Glutamatergic neuron (in vitro differentiated cells): ENCODE data around the gene ACTR3. TPM values are rescaled to one million over a fixed set of nuclear protein-coding genes. Genes with fewer than 3 reads are reported as not detected.
A peak's percentile ranks its signal among the peaks of the same experiment; 100 is the strongest.
"Not testable (repeated sequence)": the region's sequence is repeated elsewhere in the genome, so short reads cannot be mapped to it uniquely, and the experiment has no call there.

Source experiments
- DNase-seq: peaks from one replicate; pipeline ENCODE4 v3.0.0; 2022
- H3K27ac Mint-ChIP-seq: one replicate; pipeline ENCODE4 v1.8.0; 2020; ENCODE audit warnings: mild to moderate bottlenecking, mixed read lengths, inconsistent platforms; ENCODE audit not compliant: unreplicated experiment
- H3K27me3 Mint-ChIP-seq: one replicate; pipeline ENCODE4 v1.8.0; 2020; ENCODE audit warnings: mild to moderate bottlenecking, moderate library complexity, mixed read lengths, inconsistent platforms; ENCODE audit not compliant: unreplicated experiment
- H3K36me3 Mint-ChIP-seq: one replicate; pipeline ENCODE4 v1.8.0; 2020; ENCODE audit warnings: mild to moderate bottlenecking, mixed read lengths, inconsistent platforms; ENCODE audit not compliant: unreplicated experiment
- H3K4me1 Mint-ChIP-seq: one replicate; pipeline ENCODE4 v1.8.0; 2020; ENCODE audit warnings: mild to moderate bottlenecking, low read depth, mixed read lengths, inconsistent platforms; ENCODE audit not compliant: unreplicated experiment
- H3K4me3 Mint-ChIP-seq: one replicate; pipeline ENCODE4 v1.8.0; 2020; ENCODE audit warnings: mild to moderate bottlenecking, mixed read lengths, inconsistent platforms; ENCODE audit not compliant: unreplicated experiment
- H3K9me3 Mint-ChIP-seq: one replicate; pipeline ENCODE4 v1.8.0; 2020; ENCODE audit warnings: mild to moderate bottlenecking, moderate library complexity, mixed read lengths, inconsistent platforms; ENCODE audit not compliant: unreplicated experiment
- long read RNA-seq: library from polyadenylated mRNA; unstranded; transcript quantifications from one replicate; pipeline ENCODE4 v2.0.0, GENCODE V29; 2020; ENCODE audit not compliant: unreplicated experiment
- total RNA-seq: library from RNA; stranded (reverse); fragmentation: NEBNext Ultra II Directional; extraction: Animal tissue kit (Norgen Biotek cat#: 25700); gene quantifications from one replicate; pipeline ENCODE4 v1.2.1, GENCODE V29; 2021; ENCODE audit not compliant: unreplicated experiment
- TF ChIP-seq, protein P1 (sequence below): fragments of 200-600 bp; sonication (generic); IDR thresholded peaks from one replicate; pipeline ENCODE4 v1.5.0; 2021; ENCODE audit not compliant: partially characterized antibody, unreplicated experiment

The ACTR3 gene
- total RNA-seq = 154 TPM
- long read RNA-seq, full-length matches to known transcripts = 58 of 60 reads
- long read RNA-seq, partial matches to known transcripts = 1 of 60 reads
- long read RNA-seq, other reads (novel, unspliced or antisense) = 1 of 60 reads

DNA sequence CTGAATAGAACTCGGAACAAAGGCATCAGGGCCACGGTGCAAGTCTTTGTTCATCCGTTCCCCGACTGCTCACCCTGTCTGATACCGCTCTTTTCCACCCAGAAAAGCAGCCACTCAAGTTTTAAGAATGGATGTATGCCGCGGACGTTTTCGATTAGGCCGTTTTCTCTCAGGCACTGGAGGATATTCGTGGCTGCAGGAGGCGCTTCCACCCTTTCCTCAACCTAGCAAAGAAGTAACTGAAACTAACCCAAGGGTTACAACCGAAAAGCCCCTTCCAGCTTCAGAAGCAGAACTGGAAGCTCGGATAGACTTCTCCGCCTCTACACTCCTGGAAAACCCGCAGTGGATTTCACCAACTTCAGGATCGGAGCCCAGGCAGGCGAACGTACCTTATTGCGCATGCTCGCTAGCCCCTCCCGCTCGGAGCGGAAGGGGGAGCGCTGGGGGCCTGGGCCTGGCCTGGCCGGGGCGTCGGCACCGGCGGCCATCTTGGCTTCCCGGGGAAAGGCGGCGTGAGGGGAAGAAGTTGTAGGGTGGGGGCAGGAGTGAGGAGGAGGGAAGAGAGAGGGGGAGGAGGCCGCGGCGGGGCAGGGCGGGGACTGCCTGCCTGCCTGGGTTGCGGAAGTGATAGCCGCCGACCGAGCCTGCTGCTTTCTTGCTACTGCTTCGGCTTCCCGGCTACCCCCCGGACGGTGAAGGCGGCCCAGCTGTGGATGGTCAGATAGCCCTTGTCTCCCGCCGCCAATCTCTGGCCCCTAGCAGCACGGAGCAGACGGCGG is at the start of gene ACTR3:
TSS of gene ACTR3 (plus strand) at position 619 of the 782 bp plus-strand sequence. CDS start 191 bp downstream, outside the sequence.
- H3K9me3 Mint-ChIP-seq = peaks cover 9% of the 10 kb centered on the region
- H3K4me1 Mint-ChIP-seq = peaks cover 12% of the 10 kb centered on the region
- no peaks in the 10 kb centered on the region for H3K36me3 Mint-ChIP-seq
- H3K27me3 Mint-ChIP-seq = no peaks in the 10 kb centered on the region
- peak; percentile 98 for DNase-seq
- TF ChIP-seq, protein P1, sequence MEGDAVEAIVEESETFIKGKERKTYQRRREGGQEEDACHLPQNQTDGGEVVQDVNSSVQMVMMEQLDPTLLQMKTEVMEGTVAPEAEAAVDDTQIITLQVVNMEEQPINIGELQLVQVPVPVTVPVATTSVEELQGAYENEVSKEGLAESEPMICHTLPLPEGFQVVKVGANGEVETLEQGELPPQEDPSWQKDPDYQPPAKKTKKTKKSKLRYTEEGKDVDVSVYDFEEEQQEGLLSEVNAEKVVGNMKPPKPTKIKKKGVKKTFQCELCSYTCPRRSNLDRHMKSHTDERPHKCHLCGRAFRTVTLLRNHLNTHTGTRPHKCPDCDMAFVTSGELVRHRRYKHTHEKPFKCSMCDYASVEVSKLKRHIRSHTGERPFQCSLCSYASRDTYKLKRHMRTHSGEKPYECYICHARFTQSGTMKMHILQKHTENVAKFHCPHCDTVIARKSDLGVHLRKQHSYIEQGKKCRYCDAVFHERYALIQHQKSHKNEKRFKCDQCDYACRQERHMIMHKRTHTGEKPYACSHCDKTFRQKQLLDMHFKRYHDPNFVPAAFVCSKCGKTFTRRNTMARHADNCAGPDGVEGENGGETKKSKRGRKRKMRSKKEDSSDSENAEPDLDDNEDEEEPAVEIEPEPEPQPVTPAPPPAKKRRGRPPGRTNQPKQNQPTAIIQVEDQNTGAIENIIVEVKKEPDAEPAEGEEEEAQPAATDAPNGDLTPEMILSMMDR = no peak
- peak within 1 kb of the TSS; percentile 97 for H3K4me3 Mint-ChIP-seq
- H3K27ac Mint-ChIP-seq = peak within 1 kb of the TSS; percentile 100

DNA sequence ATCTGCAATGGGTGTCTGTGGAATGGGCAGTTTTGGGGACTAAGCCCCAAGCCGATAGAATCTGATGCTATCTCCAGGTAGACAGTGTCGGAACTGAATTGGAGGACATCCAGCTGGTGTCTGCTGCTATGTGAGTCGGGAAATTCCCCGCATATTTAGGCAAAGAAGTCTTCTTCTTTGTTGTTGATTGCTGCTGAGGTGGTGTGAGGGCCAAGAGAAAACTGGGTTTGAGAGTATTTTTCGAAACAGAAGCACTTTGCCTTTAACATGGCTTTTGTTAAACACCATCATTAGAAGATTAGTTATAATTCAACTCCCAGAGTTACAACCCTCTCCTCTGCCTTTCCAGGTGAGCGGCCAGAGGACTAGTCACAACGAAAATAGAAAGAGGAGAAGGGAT is 49.4 kb upstream of the ACTR3 start:
- Mint-ChIP-seq H3K27me3 (peaks cover 4% of the 10 kb centered on the region), H3K9me3 (peaks cover 2% of the 10 kb centered on the region), H3K36me3 (no peaks in the 10 kb centered on the region), H3K4me3 (no peak overlapping the region), H3K27ac (no peak overlapping the region), H3K4me1 (no peaks in the 10 kb centered on the region)
- TF ChIP-seq, protein P1 = no peak
- no peak for DNase-seq

GRCh38 chr2:113842919-113843736 is 46.8 kb upstream of the ACTR3 start:
- no peak overlapping the region for H3K27ac Mint-ChIP-seq
- peaks cover 2% of the 10 kb centered on the region for H3K9me3 Mint-ChIP-seq
- no peaks in the 10 kb centered on the region for H3K4me1 Mint-ChIP-seq
- peaks cover 4% of the 10 kb centered on the region for H3K36me3 Mint-ChIP-seq
- TF ChIP-seq, protein P1 = no peak
- H3K4me3 Mint-ChIP-seq = no peak overlapping the region
- DNase-seq = no peak
- H3K27me3 Mint-ChIP-seq = peaks cover 4% of the 10 kb centered on the region

DNA sequence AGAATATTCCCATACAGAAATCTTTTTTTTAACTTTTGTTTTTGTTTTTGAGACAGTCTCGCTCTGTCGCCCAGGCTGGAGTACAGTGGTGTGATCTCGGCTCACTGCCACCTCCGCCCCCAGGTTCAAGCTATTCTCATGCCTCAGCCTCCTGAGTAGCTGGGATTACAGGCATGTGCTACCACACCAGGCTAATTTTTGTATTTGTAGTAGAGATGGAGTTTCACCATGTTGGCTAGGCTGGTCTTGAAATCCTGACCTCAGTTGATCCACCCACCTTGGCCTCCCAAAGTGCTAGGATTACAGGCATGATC is 46.2 kb upstream of the ACTR3 start:
- H3K4me3 Mint-ChIP-seq, DNase-seq, H3K27me3 Mint-ChIP-seq: not testable (repeated sequence)

GRCh38 chr2:113845261-113845660 is 44.6 kb upstream of the ACTR3 start:
- Mint-ChIP-seq H3K4me3 (no peak overlapping the region), H3K36me3 (peaks cover 4% of the 10 kb centered on the region), H3K27ac (no peak overlapping the region), H3K27me3 (peaks cover 1% of the 10 kb centered on the region), H3K9me3 (peaks cover 2% of the 10 kb centered on the region), H3K4me1 (no peaks in the 10 kb centered on the region)
- no peak for DNase-seq
- TF ChIP-seq, protein P1 = no peak

More for the DNA sequence above, 46.2 kb upstream of the ACTR3 start:
- H3K9me3 Mint-ChIP-seq, H3K4me1 Mint-ChIP-seq, H3K27ac Mint-ChIP-seq, H3K36me3 Mint-ChIP-seq: not testable (repeated sequence)

DNA sequence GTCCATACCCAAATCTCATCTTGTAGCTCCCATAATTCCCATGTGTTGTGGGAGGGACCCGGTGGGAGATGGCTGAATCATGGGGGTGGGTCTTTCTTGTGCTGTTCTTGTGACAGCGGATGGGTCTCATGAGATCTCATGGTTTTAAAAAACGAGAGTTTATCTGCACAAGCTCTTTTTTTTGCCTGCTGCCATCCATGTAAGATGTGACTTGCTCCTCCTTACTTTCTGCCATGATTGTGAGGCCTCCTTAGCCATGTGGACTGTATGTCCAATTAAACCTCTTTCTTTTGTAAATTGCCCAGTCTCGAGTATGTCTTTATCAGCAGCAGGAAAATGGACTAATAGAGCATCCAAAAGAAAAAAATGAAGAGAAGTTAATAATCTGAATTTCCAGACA is 44.1 kb upstream of the ACTR3 start:
- not testable (repeated sequence) for H3K9me3 Mint-ChIP-seq, DNase-seq, H3K36me3 Mint-ChIP-seq, H3K27me3 Mint-ChIP-seq, H3K4me1 Mint-ChIP-seq, H3K4me3 Mint-ChIP-seq, H3K27ac Mint-ChIP-seq
